ENCODE results near the gene PIP5K1A. TPM values are rescaled to one million over a fixed set of nuclear protein-coding genes. Genes with fewer than 3 reads are reported as not detected.

The PIP5K1A gene
- total and polyA plus RNA-seq, 12 donors: 28.8 to 61.7 (median 46.5) TPM

DNA sequence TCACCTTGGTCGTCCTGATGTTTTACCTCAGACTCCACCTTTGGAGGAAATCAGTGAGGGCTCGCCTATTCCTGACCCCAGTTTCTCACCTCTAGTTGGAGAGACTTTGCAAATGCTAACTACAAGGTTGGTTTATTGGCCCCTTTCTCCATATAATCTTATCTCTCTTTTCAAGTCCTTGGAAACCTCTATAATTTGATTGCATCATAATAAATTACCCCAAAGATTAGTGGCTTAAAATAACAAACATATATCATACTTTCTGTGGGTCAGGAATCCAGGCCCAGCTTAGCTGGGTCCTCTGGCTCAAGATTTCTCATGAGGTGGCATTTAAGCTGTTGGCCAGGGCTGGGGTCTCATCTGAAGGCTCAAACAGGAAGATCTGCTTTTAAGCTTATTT lies 44.1 kb downstream of the PIP5K1A start:
- no peak overlapping the region for H3K27ac ChIP-seq
- H3K4me1 ChIP-seq (replicated peaks in 1 of 2): peaks cover 0 to 9% of the 10 kb centered on the region in 2 donors
- intact Hi-C loops (cut with DNase I): no loop called here

DNA sequence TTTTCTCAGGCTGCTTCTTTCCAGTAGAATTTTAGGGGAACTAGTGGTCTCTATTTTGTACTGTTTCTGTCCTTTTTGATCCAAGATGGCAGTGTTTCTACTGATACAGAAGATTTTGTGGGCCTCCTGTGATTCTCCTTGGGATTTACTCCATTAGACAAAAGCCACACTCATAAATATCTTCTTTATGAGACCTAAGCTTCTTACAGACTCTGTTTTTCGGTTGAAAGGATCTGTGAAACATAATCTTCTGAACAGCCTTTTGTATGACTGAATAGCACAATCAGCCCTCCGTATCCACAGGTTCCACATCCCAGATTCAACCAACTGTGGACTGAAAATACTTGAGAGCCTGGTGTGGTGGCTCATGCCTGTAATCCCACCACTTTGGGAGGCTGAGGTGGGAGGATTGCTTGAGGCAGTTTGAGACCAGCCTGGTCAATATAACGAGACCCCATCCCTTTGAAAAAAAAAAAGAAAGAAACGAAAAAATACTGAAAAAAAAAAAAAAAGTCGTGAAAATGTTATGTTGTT lies 45.4 kb downstream of the PIP5K1A start:
- intact Hi-C loops (cut with DNase I): no loop called here
- Histone ChIP-seq H3K4me3 (no peak overlapping the region), H3K27me3 (no peaks in the 10 kb centered on the region), H3K9me3 (replicated peaks in 1 of 3) (no peaks in the 10 kb centered on the region), H3K27ac (no peak overlapping the region), H3K36me3 (replicated peaks in 1 of 2) (peaks cover 0 to 100% of the 10 kb centered on the region in 2 donors), H3K4me1 (replicated peaks in 1 of 2) (no peaks in the 10 kb centered on the region)
- no peak for DNase-seq
- TF ChIP-seq, protein P1, sequence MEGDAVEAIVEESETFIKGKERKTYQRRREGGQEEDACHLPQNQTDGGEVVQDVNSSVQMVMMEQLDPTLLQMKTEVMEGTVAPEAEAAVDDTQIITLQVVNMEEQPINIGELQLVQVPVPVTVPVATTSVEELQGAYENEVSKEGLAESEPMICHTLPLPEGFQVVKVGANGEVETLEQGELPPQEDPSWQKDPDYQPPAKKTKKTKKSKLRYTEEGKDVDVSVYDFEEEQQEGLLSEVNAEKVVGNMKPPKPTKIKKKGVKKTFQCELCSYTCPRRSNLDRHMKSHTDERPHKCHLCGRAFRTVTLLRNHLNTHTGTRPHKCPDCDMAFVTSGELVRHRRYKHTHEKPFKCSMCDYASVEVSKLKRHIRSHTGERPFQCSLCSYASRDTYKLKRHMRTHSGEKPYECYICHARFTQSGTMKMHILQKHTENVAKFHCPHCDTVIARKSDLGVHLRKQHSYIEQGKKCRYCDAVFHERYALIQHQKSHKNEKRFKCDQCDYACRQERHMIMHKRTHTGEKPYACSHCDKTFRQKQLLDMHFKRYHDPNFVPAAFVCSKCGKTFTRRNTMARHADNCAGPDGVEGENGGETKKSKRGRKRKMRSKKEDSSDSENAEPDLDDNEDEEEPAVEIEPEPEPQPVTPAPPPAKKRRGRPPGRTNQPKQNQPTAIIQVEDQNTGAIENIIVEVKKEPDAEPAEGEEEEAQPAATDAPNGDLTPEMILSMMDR (IDR thresholded peaks at IDR 0.05): no peak
- no peak for TF ChIP-seq POLR2A (IDR thresholded peaks at IDR 0.05)
- WGBS, 4 donors: 81 to 86% (median 84%) methylated on average over 5 of the region's 5 CpGs

More for the DNA sequence above, 44.1 kb downstream of the PIP5K1A start:
- no peak for DNase-seq
- WGBS, 4 donors: 73 to 79% (median 74%) methylated on average over 2 of the region's 2 CpGs
- peaks cover 0 to 100% of the 10 kb centered on the region in 2 donors for H3K36me3 ChIP-seq (replicated peaks in 1 of 2)
- H3K27me3 ChIP-seq: no peaks in the 10 kb centered on the region
- H3K4me3 ChIP-seq: no peak overlapping the region
- no peak for TF ChIP-seq POLR2A (IDR thresholded peaks at IDR 0.05)
- TF ChIP-seq, protein P1 (IDR thresholded peaks at IDR 0.05): no peak
- H3K9me3 ChIP-seq (replicated peaks in 1 of 3): no peaks in the 10 kb centered on the region

DNA sequence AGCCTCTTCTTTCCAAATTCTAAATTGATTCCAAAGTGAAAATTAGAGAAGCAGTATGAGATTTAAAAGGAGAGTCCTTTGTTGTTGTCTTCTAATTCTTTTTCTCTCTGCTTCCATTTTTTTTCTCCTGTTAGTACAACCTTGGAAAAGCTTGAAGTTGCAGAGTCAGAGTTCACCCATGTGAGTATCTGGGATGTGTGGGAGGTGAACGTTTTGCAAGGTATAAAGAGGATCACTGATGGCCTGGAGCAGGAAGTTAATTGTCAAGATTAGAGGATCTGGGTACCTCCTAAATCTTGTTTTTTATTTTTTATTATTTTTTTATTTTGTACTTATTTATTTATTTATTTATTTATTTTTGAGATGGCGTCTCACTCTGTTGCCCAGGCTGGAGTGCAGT lies 48.4 kb downstream of the PIP5K1A start:
- peaks cover 0 to 82% of the 10 kb centered on the region in 2 donors for H3K36me3 ChIP-seq (replicated peaks in 1 of 2)
- no peak overlapping the region for H3K27ac ChIP-seq
- intact Hi-C loops (cut with DNase I): no loop called here
- H3K27me3 ChIP-seq: no peaks in the 10 kb centered on the region
- H3K9me3 ChIP-seq (replicated peaks in 1 of 3): no peaks in the 10 kb centered on the region
- no peak for DNase-seq
- TF ChIP-seq, protein P1 (IDR thresholded peaks at IDR 0.05): no peak
- TF ChIP-seq POLR2A (IDR thresholded peaks at IDR 0.05): no peak
- H3K4me1 ChIP-seq (replicated peaks in 1 of 2): no peaks in the 10 kb centered on the region
- H3K4me3 ChIP-seq: no peak overlapping the region
- 70 to 88% (median 78%) methylated on average over 2 of the region's 2 CpGs for WGBS, 4 donors

DNA sequence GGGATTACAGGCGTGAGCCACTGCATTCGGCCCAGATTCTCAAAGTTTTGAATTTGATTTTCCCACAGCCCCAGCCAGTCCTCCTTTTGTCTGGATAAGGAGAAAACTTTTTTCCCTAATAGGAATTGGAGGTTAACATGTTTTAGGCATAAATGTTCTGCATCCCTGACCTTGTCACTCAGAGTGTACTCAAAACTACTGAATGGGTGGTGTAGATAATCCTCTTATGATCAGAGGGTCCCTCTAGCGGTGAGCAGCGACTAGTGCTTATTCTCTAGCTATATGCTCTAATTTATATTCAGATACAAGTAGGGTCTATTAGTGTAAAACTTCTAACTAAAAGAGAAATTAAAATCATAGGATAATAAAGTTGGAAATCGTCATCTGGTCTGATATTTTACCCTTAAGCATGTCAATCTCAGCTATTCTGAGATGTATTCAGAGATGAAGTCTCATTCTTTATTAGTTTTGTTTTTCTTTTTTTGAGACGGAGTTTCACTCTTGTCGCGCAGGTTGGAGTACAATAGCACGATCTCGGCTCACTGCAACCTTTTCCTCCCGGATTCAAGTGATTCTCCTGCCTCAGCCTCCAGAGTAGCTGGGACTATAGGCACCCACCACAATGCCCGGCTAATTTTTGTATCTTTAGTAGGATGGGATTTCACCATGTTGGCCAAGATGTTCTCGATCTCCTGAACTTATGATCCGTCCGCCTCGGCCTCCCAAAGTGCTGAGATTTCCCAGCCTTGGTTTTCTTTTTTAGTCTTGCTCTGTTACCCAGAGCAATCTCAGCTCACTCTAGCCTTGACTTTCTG lies 53.5 kb downstream of the PIP5K1A start:
- intact Hi-C loops (cut with DNase I): loop anchor here (5.0 kb wide), 1 partner anchor 55 kb away; the partner anchor contains the start of gene PIP5K1A (in 2 of the 2)
- Histone ChIP-seq H3K36me3 (replicated peaks in 1 of 2) (peaks cover 0 to 31% of the 10 kb centered on the region in 2 donors), H3K4me1 (replicated peaks in 1 of 2) (peaks cover 12% of the 10 kb centered on the region in 2 donors), H3K9me3 (replicated peaks in 1 of 3) (no peaks in the 10 kb centered on the region), H3K27ac (no peak overlapping the region), H3K4me3 (no peak overlapping the region), H3K27me3 (no peaks in the 10 kb centered on the region)
- 52 to 57% (median 56%) methylated on average over 16 of the region's 16 CpGs for WGBS, 4 donors
- DNase-seq: peak; percentile 46 to 87 (median 71)
- no peak for TF ChIP-seq POLR2A (IDR thresholded peaks at IDR 0.05)
- TF ChIP-seq, protein P1 (IDR thresholded peaks at IDR 0.05): peak; percentile 73 to 85 (median 81)

All from adrenal gland (tissue), 12 donors.